Progenitor cell of endocrine pancreas (in vitro differentiated cells): ENCODE data around the gene ZBTB42. TPM values are rescaled to one million over a fixed set of nuclear protein-coding genes. Genes with fewer than 3 reads are reported as not detected.

Source experiments
- DNase-seq: peaks from one replicate; pipeline ENCODE4 v3.0.0; 2021; ENCODE audit warnings: low spot score; ENCODE audit not compliant: unreplicated experiment
- H3K27ac Mint-ChIP-seq: 2 replicates; pipeline ENCODE4 v1.8.0; 2021; ENCODE audit warnings: mild to moderate bottlenecking, moderate library complexity, mixed read lengths
- H3K27me3 Mint-ChIP-seq: 2 replicates; pipeline ENCODE4 v1.8.0; 2021; ENCODE audit warnings: mixed read lengths
- H3K36me3 Mint-ChIP-seq: 2 replicates; pipeline ENCODE4 v1.8.0; 2022; ENCODE audit warnings: mixed read lengths; ENCODE audit not compliant: insufficient read depth
- H3K4me1 Mint-ChIP-seq: 2 replicates; pipeline ENCODE4 v1.8.0; 2021; ENCODE audit warnings: low read depth, mixed read lengths
- H3K4me3 Mint-ChIP-seq: 2 replicates; pipeline ENCODE4 v1.8.0; 2021; ENCODE audit warnings: low read depth, mild to moderate bottlenecking, moderate library complexity, mixed read lengths
- H3K9me3 Mint-ChIP-seq: 2 replicates; pipeline ENCODE4 v1.8.0; 2021; ENCODE audit warnings: low read depth, mixed read lengths
- CTCF ChIP-seq: fragments of 200-600 bp; sonication (generic); IDR thresholded peaks from one replicate; pipeline ENCODE4 v1.5.0; 2021; ENCODE audit warnings: antibody characterized with exemption, mild to moderate bottlenecking; ENCODE audit not compliant: unreplicated experiment
- total RNA-seq: library from RNA; stranded (reverse); gene quantifications from 2 replicates; pipeline ENCODE4 v1.2.1, GENCODE V29; 2021

Gene ZBTB42
- total RNA-seq, 1 donor from 2014 or later: 12.3 TPM

- H3K4me3 Mint-ChIP-seq: no peak overlapping the region
- H3K36me3 Mint-ChIP-seq: no peaks in the 10 kb centered on the region
- no peaks in the 10 kb centered on the region for H3K27me3 Mint-ChIP-seq
- no peak overlapping the region for H3K27ac Mint-ChIP-seq
- DNase-seq: no peak
- no peak for TF ChIP-seq CTCF
- no peaks in the 10 kb centered on the region for H3K9me3 Mint-ChIP-seq
- H3K4me1 Mint-ChIP-seq: no peaks in the 10 kb centered on the region
Observed at GRCh38 chr14:104782086-104782807, 18.7 kb upstream of the ZBTB42 start.

DNA sequence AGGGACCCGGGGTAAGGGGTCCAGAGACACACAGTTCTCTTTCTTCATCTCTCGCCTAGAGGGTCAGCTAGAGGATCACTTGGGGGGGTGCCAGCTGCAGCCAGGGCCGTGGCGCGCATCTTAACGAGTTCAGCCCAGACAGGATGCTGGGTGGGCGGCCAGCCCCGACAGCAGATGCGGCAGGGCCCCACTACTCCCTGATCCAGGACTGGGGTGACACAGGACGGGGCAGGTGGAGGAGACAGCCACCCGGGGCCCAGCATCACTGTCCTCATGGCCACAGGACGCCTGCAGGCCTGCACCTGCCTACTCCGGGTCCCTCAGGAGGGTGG, 18.1 kb upstream of the ZBTB42 start:
- DNase-seq: no peak
- Mint-ChIP-seq H3K27ac (no peak overlapping the region), H3K36me3 (no peaks in the 10 kb centered on the region), H3K4me1 (no peaks in the 10 kb centered on the region), H3K9me3 (no peaks in the 10 kb centered on the region), H3K4me3 (no peak overlapping the region), H3K27me3 (no peaks in the 10 kb centered on the region)
- TF ChIP-seq CTCF: no peak

DNA sequence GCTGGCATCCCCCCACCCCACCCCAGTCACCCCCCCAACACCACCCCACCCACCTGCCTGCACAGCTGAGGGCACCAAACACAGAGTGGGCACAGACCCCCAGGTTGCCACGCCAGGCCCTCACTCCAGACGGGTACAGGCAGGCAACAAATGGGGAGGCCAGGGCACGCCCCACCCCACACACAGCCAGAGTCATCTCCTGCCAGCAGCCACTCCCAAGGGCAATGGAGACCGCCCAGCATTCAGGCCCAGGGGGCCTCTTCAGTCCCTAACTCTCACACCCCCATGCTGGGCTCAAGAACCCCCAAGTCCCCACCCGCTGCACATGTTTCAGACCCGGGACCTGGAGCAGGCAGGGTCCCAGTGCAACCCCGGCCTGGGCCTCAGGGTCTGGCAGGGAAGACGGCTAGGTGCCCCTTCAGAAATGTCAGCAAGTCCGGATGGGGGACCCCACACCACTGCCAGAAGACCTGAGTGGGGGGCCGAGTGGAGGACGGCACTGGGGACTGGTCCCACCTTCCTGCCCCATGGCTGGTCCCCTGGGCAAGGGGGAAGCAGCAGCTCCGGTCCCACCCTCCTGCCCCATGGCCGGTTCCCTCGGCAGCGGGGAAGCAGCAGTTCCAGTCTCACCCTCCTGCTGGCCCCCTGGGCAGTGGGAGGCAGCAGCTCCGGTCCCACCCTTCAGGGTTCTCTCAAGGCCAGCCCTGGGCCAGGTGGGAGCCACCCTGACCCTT, 17.2 kb upstream of the ZBTB42 start:
- no peak for DNase-seq
- Mint-ChIP-seq H3K4me1 (no peaks in the 10 kb centered on the region), H3K27me3 (no peaks in the 10 kb centered on the region), H3K4me3 (no peak overlapping the region), H3K9me3 (no peaks in the 10 kb centered on the region), H3K27ac (no peak overlapping the region), H3K36me3 (no peaks in the 10 kb centered on the region)
- TF ChIP-seq CTCF: no peak

DNA sequence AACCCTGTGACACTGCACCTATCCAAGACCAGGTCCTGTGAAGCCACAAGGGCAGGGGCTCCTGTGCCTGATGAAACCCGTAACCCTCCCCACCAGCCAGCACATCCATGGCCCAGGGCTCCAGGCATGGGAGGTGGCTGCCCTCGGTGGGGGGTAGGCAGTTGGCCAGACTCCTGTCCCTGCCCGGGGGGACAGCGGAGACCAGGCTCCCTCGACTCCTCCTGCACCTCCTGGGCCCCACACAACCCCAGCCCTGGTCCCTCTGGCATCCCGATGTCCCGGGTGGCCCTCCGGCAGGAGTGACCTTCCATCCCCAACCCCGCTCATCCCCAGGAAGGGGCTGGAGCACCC, 16.7 kb upstream of the ZBTB42 start:
- no peak for DNase-seq
- Mint-ChIP-seq H3K9me3 (no peaks in the 10 kb centered on the region), H3K36me3 (no peaks in the 10 kb centered on the region), H3K4me3 (no peak overlapping the region), H3K4me1 (no peaks in the 10 kb centered on the region), H3K27ac (no peak overlapping the region), H3K27me3 (no peaks in the 10 kb centered on the region)
- TF ChIP-seq CTCF: no peak

DNA sequence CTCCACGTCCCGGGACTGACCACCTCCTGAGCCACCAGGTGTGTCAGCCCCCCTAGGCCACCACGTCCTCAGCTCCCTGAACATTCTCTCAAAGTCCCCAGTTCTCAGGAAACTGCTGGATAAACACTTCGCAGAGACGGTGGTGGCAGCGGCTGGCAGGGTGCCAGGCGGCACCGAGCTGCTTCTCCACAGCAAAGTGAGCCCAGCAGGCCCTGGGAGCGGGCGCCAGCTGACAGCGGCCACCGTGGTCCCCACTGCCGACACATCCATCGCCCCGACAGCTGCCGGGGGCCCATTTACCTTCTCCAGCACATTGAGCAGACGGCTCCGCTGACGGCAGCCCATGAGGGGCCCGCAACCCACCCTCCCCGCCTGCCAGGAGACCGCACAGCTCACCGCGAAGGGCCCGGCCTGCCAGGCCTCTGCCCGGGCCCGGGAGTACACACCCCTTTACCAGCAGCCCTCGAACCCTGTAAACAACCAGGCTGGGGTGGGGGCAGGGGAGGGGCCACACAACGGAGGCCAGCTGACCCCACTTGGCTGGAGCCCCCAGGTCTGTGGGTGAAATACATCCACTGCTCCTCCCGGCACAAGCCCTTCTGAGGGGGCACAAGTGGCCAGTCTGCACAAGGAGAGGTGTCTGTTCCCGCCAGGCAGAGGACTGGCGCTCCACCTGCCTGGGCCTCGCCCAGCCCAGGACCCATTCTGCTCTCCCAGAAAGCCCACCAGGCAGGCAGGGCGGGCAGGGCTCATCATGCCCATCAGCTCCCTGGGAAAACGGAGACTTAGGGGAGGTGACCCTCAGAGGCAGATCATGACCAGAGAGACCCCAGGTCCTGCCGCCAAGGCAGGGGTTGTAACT, 15.8 kb upstream of the ZBTB42 start:
- TF ChIP-seq CTCF: no peak
- H3K4me3 Mint-ChIP-seq: no peak overlapping the region
- H3K27ac Mint-ChIP-seq: no peak overlapping the region
- H3K4me1 Mint-ChIP-seq: no peaks in the 10 kb centered on the region
- DNase-seq: no peak
- no peaks in the 10 kb centered on the region for H3K36me3 Mint-ChIP-seq
- no peaks in the 10 kb centered on the region for H3K27me3 Mint-ChIP-seq
- no peaks in the 10 kb centered on the region for H3K9me3 Mint-ChIP-seq
